Measurements from ENCODE around the gene LATS2. TPM values are rescaled to one million over a fixed set of nuclear protein-coding genes. Genes with fewer than 3 reads are reported as not detected.
"Not testable (repeated sequence)": the region's sequence is repeated elsewhere in the genome, so short reads cannot be mapped to it uniquely, and the experiment has no call there.

LATS2 gene
- total RNA-seq, 2 experiments from 2014 or later = 11.2 to 11.8 TPM

DNA sequence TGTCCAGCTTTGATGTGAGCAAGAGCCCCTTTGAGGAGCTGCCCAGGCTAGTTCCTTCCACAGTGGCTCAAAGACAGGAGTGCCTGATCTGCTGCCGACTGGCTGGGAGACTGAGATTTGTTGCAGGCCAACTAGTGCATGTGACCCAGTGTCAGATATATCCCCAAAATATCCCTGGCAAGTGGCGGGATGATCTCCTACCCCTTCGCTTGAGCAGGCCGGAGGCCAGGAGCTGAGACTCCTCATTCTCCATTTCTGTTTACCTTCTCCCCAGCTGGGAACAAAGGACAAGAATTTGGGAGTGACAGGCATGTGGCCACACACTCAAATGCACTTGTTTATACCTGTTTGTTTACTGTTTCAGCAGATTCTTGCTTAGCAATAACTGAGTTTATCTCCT is 121.7 kb downstream of the LATS2 start:
- ChIA-PET CTCF (interaction anchor here (0.6 to 1.3 kb wide), 2 partner anchors 48 to 192 kb away, joined by 3 to 5 read pairs; no protein-coding TSS in a partner anchor), POLR2A (no interaction called here)
- H3K27me3 Mint-ChIP-seq = peaks cover 8% of the 10 kb centered on the region
- H3K4me3 Mint-ChIP-seq = no peak overlapping the region
- no peak for DNase-seq
- no peaks in the 10 kb centered on the region for H3K9me3 Mint-ChIP-seq
- H3K27ac Mint-ChIP-seq = no peak overlapping the region
- peaks cover 3% of the 10 kb centered on the region for H3K4me1 Mint-ChIP-seq
- H3K36me3 Mint-ChIP-seq (ENCODE audit: low read depth) = no peaks in the 10 kb centered on the region

DNA sequence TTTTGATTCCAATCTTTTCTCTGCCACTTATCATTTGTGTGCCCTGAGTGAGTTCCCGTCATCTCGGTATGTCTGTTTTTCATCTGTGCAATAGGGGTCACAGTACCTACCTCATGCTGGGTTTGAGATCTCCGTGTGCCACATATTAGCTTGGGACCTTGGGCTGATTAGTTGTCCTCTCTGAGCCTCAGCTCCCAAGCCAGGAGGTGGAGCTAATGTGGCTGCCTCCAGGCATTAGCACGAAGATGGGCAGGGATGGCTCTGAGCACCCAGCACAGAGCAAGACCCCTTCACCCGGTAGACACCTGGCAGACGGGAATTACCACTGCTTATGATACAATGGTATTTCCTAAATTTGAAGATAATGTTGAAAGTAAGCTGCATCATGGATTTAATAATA is 123.1 kb downstream of the LATS2 start:
- Mint-ChIP-seq H3K9me3 (no peaks in the 10 kb centered on the region), H3K27ac (no peak overlapping the region), H3K36me3 (ENCODE audit: low read depth) (no peaks in the 10 kb centered on the region), H3K4me1 (no peaks in the 10 kb centered on the region), H3K4me3 (no peak overlapping the region), H3K27me3 (peaks cover 4% of the 10 kb centered on the region)
- DNase-seq = no peak
- ChIA-PET CTCF (interaction anchor here (0.6 to 0.7 kb wide), 2 partner anchors 441 to 573 kb away, joined by 3 to 4 read pairs; no protein-coding TSS in a partner anchor), POLR2A (no interaction called here)

DNA sequence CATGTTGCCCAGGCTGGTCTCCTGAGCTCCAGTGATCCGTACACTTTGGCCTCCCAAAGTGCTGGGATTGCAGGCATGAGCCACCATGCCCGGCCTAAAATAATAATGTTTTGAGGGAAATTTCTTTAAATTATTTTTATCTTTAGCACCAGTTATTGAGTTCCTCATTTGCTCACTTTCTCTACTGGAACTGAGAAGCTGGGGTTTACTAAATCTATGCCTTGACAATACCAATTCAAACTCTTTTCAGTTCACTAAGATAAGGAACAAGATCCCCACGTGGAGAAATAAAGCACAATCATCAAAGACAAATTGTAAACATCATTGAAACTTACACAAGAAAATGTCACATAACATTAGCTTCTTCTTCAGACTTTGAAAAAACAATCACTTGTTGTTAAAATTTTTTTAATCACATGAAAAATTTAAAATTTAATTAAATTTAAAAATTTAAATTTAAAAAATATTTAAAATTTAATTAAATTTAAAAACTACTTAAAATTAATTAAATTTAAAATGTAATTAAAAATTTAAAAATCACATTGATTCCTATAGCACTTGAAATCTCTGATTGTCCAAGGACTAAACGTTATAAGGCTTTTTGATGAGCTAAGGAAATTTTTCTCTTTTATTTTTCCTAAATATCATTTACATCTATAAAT is 133.7 kb downstream of the LATS2 start:
- Mint-ChIP-seq H3K9me3 (no peaks in the 10 kb centered on the region), H3K27me3 (peaks cover 1% of the 10 kb centered on the region), H3K36me3 (ENCODE audit: low read depth) (no peaks in the 10 kb centered on the region), H3K4me3 (no peak overlapping the region), H3K27ac (no peak overlapping the region), H3K4me1 (no peaks in the 10 kb centered on the region)
- POLR2A ChIA-PET = no interaction called here
- CTCF ChIA-PET = interaction anchor here (0.5 to 4.4 kb wide), 4 partner anchors 9 to 748 kb away, joined by 3 to 21 read pairs (median 4); no protein-coding TSS in a partner anchor
- no peak for DNase-seq

DNA sequence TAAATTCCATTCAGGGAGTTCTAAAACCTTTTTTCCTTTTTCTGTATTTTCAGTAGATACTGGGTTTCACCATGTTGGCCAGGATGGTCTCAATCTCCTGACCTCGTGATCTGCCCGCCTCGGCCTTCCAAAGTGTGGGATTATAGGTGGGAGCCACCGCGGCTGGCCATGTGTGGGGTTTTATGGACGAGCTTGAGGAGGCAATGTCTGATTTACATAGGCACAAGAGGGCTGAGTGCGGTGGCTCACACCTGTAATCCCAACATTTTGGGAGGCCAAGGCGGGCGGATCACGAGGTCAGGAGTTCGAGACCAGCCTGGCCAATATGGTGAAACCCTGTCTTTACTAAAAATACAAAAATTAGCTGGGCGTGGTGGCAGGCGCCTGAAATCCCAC is 136.0 kb downstream of the LATS2 start:
- H3K27ac Mint-ChIP-seq; H3K4me1 Mint-ChIP-seq; H3K27me3 Mint-ChIP-seq; H3K9me3 Mint-ChIP-seq; H3K36me3 Mint-ChIP-seq (ENCODE audit: low read depth); DNase-seq; POLR2A ChIA-PET; H3K4me3 Mint-ChIP-seq: not testable (repeated sequence)
- CTCF ChIA-PET = interaction anchor here (0.6 to 4.4 kb wide), 18 partner anchors 11 to 433 kb away, joined by 3 to 21 read pairs (median 4); partner anchors contain the start of genes MRPL57 and SKA3

DNA sequence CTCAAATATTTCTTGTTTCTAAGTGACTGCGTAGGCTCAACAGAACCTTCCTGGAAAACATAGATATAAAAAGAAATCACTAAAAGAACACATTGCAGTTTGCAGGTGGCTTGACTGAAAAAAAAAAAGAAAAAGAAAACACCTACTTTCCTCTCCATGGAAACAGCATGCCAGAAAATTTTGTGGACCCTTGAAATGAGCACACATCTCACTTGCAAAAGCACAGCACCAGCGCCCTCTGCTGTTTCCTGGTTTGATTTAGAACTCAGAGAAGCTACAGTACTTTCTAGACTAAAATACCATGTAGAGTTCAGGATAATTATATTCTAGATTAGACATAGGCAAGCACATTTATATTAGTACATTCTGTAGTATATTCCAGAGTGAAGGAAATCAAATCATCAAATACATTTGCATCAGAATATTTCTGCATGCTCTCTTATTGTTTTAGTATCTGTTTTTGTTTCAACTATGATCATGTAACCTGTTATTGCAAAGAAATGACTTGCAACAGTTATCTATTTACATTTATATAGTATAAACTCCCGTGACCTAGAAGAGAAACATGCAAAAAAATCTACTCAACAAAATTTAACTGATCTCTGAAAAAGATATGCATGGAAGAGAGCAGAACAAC is 136.5 kb downstream of the LATS2 start:
- ChIA-PET CTCF (interaction anchor here (0.6 to 4.4 kb wide), 14 partner anchors 11 to 432 kb away, joined by 3 to 21 read pairs (median 4); partner anchors contain the start of genes MRPL57 and SKA3), POLR2A (no interaction called here)
- no peak overlapping the region for H3K4me3 Mint-ChIP-seq
- H3K4me1 Mint-ChIP-seq = no peaks in the 10 kb centered on the region
- H3K9me3 Mint-ChIP-seq = no peaks in the 10 kb centered on the region
- H3K27ac Mint-ChIP-seq = no peak overlapping the region
- H3K36me3 Mint-ChIP-seq (ENCODE audit: low read depth) = no peaks in the 10 kb centered on the region
- peaks cover 1% of the 10 kb centered on the region for H3K27me3 Mint-ChIP-seq
- peak; percentile 75 for DNase-seq

- no peak overlapping the region for H3K4me3 Mint-ChIP-seq
- H3K36me3 Mint-ChIP-seq (ENCODE audit: low read depth) = no peaks in the 10 kb centered on the region
- no peaks in the 10 kb centered on the region for H3K9me3 Mint-ChIP-seq
- H3K4me1 Mint-ChIP-seq = no peaks in the 10 kb centered on the region
- no peak overlapping the region for H3K27ac Mint-ChIP-seq
- H3K27me3 Mint-ChIP-seq = peaks cover 1% of the 10 kb centered on the region
- CTCF ChIA-PET = interaction anchor here (0.7 to 4.4 kb wide), 4 partner anchors 92 to 428 kb away, joined by 3 to 21 read pairs (median 6); no protein-coding TSS in a partner anchor
- POLR2A ChIA-PET = no interaction called here
- DNase-seq = no peak
Observed at GRCh38 chr13:20923272-20923671, 138.1 kb downstream of the LATS2 start.

Other genes starting within 250 kb of the LATS2 start
- 10 to 100 TPM; 16.4 to 16.8 TPM for gene XPO4, start 158.8 kb downstream of the LATS2 start, total RNA-seq
- 100 to 1,000 TPM; 183 to 193 TPM for gene SAP18, start 78.5 kb upstream of the LATS2 start, total RNA-seq
- gene SKA3, start 115.0 kb upstream of the LATS2 start, total RNA-seq = 10 to 100 TPM; 33.2 to 34.7 TPM
- 10 to 100 TPM; 18.2 to 18.5 TPM for gene MRPL57, start 115.1 kb upstream of the LATS2 start, total RNA-seq

Data from activated CD4-positive, alpha-beta memory T cell treated with anti-CD3 and anti-CD28 coated beads, Interleukin-2, amount 10 ng/mL, durations not matched to agents 7 days and 5 days (primary cell).